Inferior parietal cortex (tissue), 1 donor: ENCODE results near the gene FAM53A.
"Not testable (repeated sequence)": the region's sequence is repeated elsewhere in the genome, so short reads cannot be mapped to it uniquely, and the experiment has no call there.

Experiments used
- DNase-seq: peaks from one replicate; pipeline ENCODE4 v3.0.0-alpha.2; 2016; ENCODE audit errors: extremely low spot score

The FAM53A gene

DNA sequence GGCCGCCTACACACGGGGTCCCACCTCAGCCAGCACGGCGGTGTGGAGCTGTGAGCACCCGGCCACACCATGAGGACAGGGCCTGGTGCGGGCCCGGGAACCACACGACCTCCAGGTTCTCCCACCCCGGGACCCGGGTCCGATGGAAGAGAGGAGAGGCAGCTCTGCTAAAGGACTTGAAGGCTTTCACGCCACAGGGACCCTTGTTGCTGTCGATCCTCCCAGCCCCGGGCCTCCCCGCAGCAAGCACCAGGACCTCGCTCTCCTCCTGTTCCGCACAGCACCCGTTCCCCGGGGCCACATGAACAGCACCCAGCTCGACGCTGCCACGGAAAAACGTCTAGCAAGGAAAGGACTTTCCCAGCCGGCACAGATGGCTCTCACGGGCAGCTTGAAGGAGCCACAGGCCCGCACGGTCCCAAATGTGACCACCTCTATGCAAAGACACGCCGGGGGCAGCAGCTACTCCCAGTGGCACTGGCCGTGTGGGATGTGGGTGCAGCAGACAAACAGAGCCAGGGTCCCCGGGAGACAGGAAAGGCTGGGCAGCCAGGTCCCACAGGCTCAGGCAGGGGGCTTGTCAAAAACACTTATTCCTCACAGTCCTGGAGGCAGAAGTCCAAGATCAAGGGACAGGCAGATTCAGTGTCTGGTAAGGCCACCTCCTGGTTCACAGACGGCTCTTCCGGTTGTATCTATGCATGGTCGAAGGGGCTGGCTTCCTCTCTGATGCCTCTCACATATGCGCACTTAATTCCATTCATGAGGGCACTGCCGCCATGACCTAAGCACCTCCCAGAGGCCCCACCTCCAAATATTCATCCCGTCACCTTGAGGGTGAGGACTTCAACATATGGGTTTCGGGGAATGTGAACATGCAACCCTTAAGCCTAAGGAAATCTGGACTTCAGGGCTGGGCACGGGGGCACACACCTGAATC is 24.7 kb downstream of the FAM53A start:
- no peak for DNase-seq

DNA sequence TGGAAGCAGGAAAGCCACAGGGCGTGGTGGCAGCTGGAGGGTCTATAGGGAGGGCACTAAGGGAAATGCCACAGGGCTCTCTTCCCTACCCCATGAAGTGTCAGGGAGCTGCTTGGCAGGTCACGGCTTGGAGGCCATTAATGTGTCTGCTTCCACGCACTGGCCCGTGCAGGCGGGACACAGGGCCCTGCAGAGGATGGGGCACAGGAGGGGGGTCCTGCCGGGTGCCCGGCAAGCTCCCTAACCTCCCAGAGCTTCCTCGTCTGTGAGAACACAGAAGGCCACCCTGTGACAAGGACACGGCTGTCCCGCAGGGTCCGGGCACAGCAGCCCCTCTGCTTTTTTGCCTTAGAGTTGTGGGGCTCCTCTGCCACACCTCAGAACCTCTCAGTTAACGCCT is 25.5 kb downstream of the FAM53A start:
- no peak for DNase-seq

DNA sequence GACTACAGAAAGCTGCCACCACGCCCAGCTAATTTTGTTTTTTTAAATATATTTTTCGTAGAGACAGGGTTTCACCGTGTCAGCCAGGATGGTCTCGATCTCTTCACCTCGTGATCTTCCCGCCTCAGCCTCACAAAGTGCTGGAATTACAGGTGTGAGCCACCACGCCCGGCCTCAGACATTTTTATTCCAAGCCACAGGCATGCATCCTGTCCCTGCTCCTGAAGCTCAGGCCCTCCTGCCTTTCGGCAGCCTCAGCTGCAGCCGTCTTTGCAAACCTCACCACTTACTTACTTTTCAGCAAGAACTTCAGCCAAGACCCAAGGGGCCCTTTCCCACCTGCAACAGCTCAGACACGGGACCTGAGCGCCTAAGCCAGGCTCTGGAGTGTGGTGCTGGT is 26.0 kb downstream of the FAM53A start:
- DNase-seq = no peak

DNA sequence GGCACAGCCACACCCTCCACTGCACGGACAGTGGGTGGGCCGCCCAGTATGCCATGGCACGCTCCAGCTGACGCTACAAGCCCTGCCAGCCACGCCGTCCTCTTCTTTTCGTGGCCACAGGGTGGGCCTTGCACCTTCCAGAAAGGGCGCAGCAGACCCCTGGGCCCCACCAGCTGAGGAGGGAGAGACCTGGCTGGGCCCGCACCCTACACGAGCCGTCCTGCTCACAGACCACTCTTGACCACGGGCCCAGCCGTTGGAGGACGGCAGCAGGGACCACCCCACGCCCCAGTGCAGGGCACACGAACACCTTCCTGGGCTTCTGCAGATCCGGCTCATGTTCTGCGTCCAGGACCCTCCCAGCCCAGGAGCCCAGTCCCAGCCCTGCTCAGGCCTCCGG is 27.1 kb downstream of the FAM53A start:
- DNase-seq = no peak

DNA sequence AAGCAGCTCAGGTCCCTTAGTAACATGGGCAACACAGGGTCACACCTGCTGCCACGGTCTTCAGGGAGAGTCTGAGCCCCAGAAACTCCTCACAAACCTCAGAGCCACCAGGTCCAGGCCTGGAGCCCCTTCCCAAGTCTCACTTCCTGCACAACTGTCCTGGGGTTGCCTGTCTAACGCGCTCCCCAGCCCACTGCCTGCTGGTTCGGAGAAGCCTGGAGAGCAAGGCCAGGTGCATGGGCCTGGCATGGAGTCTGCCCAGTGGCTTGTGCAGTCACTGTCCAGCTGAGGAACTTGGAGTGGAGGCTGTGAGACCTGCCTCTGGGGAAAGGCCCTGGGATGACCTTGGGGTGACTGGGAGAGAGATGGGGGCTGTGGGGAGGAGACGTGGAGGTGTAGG is 28.0 kb downstream of the FAM53A start:
- DNase-seq = no peak

DNA sequence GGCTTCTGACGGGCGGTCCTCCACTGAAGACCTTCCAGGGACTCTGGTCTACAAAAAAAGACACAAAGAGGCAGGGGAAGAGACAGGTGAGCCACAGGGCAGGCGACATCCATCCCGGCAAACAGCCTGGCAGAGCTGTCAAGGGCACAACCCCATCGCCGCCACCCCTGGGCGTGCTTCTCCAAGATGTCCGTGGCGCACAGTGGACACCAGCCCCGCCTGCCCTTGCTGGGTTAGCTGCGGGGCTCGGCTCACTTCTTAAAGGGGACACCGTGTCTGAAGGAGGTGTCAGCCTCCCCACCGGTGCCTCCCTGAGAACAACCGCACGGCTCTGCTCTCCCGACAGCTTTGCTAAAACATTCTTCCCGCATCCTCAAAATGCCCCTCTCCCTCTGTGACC is 28.4 kb downstream of the FAM53A start:
- no peak for DNase-seq

DNA sequence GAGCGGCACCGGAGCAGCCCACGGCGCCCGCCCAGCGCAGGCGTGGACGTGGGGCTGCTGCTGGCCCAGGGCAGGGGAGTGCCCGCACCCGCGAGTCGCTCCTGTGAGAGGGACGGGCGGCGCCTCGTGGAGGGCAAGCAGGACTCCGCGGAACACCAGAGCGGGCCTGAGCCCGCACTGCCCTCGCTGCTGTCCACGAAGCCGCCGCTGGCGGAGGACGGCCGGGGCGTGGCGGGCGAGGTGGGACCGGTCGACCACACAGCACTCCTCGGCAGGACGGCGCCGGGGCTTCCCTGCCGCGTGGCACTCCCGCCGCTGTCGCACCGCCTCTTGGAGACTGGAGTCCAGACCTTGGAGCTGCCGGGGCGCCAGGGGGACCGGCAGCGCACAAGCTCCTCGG is 29.0 kb downstream of the FAM53A start:
- DNase-seq = no peak

DNA sequence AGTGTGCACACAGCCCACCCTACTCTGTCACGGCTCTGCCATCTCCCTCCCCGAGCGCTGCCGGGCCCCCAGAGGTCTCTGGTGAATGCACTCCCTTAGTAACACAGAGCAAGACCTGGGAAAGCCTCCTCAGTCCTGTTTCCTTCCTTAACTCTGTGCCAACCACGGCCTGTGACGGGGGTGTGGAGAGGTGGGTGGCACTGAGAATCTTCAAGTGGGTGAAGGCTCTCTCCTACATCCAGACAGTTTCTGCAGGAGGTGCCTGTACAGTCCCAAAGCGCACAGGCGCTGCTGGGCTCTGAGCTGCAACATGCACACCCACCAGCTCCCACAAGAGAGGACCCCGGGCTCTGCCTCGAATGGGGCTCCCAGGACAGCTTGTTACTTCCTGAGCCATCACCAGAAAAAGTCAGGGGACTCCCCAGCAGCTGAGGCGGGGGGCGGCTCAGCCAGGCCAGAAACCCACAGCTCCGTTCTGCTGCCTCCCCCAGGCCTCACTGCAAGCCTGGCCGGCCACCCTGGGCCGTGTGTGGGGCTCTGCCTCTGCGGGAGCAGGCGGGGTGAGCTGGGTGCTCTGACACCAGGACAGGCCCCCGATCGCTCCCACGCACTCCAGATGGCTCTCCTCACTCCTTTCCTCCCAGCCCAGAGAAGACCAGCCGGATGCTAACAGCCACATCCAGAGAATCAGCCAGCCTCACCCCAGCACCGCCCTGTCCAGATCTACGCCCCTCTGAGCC is 29.7 kb downstream of the FAM53A start:
- no peak for DNase-seq

DNA sequence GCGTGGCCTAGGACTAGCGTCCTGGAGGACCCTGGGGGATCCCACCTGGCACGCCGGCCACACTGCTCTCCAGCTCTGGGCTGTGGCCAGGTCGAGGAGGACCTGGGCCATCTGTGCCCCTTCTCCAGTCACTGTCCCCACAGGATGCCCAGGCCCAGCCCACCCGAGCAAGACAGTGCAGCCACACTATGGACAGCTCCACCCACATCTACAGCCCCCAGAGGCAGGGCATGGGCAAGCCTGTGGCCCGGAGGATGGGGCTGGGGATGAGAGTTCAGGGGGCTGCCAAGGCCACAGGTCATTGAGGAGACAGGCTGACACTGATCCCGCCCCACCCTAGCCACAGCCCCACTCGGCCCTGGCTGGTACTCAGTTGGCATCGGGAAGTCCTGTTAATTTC is 30.3 kb downstream of the FAM53A start:
- DNase-seq = no peak

DNA sequence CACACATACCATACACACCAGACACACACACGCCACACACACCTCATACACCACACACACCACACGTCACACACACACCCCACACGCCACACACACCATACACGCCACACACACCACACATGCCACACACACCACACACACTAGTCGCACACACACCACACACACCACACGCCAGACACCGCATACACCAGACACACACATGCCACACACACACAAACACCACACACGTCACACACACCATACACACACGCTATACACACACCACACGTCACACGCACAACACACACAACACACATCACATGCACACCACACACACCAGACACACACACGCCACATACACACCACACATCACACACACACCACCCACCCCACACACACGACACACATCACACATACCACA is 32.0 kb downstream of the FAM53A start:
- no peak for DNase-seq

DNA sequence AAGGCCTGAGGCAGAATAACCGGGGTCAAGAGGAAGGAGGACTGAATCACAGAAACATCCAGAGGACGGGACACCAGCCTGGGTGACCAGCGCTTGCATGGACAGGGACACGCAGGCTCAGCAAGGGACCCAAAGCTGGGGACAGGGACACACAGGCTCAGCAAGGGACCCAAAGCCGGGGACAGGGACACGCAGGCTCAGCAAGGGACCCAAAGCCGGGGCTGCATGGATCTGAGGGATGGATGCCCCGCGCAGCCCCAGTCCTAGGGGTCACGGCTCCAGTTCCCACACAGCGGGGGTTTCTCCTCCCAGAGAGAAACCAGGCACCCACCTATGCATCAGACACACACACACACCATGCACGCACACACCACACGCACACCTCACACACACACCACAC is 32.5 kb downstream of the FAM53A start:
- no peak for DNase-seq

DNA sequence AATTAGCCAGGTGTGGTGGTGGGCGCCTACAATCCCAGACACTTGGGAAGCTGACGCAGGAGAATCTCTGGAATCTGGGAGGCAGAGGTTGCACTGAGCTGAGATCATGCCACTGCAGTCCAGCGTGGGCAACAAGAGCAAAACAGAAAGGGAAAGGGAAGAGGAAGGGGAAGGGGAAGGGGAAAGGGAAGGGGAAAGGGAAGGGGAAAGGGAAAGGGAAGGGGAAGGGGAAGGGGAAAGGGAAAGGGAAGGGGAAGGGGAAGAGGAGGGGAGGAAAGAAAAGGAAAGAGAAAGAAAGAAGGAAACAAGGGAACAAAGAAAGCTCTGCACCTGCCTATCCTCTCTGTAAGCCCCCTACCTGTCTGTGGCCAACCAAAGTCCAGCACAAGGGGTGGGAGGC is 35.2 kb downstream of the FAM53A start:
- no peak for DNase-seq

DNA sequence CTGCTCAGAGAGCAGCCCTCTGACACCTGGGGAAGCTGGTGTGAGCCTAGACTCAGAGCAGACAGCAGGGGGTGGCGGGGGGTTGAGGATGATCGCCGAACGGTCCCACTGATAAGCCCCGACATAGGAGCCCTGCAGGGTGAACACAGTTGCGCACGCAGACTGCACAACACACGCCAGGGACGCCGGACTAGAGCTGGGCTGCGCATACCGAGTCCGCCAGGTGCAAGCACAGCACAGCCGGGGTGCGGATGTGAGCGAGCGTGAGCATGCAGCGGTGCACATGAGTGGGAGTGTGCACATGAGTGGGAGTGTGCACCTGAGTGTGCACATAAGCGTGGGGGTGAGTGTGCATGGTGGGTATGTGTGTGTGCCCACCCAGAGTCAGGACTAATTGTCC is 36.7 kb downstream of the FAM53A start:
- DNase-seq = no peak

DNA sequence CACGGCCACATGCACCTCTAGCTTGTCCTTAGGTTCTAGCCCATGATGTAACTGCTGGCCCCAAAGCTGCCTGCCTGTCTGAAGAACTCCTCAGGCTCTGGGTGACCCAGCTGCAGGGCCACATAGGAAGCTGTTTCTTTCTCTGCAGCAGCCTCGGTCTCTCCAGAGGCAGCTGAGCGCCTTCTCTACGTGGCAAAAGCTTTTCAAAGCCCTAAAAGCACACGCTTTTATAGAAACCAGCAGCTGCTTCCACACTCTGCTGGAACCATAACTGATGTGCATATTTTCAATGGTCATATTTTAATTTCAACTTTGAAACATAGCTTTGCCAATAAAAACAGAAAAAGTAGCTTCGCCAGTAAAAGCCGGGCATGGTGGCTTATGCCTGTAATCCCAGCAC is 37.4 kb downstream of the FAM53A start:
- DNase-seq = no peak

DNA sequence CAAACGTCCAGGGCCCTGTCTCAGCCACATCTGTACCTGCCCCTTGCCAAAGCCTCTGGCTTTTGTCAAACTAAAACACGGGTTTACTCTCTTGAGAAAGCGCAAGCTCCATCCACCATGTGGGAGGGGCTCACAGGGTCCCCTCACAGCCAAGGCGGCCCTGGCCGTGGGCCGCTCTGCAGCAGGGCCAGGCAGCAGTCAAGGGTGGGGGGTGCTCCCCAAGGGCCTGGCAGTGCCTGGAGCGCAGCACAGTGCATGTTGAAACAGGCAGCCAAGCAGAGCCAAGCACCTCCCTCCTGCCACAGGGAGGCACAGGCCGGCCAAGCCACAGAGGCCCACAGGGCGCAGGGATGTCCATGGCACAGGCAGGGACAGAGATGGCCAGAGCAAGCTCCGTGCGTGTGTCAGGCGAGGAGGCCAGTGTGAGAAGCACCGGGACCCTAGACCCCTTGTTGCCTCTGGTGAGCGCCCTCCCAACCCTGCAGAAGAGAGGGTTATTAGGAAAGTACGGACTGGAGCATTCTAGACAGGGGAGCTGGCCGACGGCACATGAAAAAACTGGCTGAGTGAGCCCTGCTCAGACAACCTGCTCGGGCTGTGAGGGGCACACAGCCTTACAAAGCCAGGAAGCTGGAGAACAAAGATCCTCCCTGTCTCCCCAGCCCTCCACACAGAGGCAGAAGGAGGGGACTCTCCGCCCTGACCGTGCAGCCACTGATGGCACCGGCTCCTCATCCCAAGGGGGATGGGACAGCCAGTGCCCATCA is 39.0 kb downstream of the FAM53A start:
- peak; percentile 64 for DNase-seq

DNA sequence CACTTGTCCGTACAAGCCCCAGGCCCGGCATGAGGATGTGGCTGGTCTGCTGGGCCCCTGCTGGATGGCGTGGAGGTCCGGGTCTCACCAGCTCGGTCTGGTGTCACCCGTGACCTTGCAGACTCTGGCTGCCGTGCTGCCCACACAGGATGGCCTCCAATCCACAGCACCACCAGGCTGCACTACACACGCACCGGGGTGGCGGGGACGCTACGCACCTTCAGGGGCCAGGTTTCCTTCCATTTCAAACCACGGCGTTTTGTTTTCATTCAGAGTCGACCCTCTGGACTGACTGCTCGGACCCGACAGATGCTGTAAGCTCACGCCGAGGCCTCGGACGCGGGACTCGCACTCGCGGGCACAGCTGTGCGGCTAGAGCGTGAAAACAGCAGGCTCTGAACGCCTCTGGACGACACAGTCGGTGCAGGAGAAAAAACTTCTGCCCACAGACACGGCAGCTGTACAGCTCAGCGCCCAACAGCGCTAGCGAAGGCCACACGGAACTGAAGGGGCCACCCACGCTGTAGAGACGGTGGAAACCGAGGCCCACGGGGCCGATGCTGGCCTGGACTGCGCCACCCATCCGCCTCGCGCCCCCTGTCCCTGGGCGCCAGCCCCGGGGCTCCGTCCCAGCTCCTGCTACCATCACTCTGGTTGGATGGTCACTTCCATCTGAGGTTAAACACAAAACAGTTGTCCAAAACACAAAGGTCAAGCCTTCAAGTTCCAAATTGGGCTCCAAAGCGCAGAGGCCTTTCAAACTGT is 40.0 kb downstream of the FAM53A start:
- DNase-seq = no peak

DNA sequence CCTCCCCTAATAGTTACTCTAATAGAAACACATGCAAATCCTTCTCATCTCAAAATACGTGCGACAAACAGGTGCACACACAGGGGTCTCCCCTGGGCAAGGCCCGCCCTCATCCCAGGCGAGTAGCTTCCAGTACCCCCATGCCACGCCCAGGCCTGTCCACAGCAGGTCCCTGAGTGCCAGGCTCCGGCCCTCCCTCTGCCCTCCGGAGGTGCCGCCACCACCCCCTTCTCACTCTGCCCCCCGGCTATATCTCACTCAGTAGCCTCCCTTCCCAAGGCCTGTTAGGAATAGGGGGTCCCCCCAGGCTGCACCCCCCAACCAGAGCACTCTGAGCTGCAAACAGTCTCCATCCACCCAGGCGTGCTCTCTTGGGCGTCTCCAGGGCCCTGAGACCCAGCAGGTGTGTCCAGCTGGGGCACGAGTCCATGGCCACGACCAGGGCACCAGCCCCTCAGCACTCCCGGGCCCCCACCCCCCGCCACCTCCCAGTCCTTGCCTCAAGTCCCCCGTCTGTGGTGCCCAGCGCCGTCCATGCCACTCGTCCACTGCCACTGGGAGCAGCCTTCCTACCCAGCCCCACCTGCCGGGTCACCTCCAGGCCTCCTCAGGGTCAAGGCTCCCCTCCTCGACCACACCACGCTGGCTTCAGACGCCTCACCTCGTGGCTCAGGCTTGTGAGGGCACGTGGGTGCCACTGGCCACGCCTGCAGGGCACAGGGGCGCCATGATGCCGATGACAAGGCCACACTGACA is 41.7 kb downstream of the FAM53A start:
- DNase-seq = no peak

DNA sequence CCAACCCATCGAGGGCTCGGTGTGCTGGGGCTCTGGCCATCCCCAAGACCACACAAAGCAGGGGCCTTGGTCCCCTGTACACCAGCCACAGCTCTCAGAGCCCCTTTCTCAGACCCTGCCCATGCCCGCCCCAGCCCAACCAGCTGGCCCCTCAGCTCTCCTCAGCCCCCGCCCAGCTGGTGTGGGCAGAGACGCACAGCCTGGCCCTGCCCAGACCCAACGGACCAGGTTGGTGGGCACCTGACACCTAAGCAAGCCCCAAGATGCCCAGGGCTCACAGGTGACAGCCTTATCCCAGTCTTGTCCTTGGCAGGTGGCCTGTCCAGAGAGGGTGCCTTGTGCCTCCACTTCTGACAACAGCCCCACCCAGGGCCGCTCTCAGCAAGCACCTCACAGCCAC is 42.4 kb downstream of the FAM53A start:
- no peak for DNase-seq

DNA sequence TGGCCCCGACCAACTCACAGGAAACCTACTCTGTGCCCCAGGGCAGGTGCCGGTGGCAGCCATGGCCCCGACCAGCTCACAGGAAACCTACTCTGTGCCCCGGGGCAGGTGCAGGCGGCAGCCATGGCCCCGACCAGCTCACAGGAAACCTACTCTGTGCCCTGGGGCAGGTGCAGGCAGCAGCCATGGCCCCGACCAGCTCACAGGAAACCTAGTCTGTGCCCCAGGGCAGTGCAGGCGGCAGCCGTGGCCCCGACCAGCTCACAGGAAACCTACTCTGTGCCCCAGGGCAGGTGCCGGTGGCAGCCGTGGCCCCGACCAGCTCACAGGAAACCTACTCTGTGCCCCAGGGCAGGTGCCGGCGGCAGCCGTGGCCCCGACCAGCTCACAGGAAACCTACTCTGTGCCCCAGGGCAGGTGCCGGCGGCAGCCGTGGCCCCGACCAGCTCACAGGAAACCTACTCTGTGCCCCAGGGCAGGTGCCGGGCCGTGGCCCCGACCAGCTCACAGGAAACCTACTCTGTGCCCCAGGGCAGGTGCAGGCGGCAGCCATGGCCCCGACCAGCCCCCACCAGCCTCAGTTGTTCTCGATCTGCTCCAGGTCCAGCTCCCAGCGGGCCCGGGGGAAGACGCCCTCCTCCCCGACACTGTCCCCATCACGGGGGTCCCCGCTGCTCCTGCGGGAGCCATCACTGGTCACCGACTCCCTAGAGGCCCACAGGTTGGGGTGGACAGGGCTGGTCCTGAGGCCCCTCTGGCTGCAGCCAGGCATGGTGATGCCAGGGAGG is 43.2 kb downstream of the FAM53A start:
- DNase-seq = not testable (repeated sequence)

DNA sequence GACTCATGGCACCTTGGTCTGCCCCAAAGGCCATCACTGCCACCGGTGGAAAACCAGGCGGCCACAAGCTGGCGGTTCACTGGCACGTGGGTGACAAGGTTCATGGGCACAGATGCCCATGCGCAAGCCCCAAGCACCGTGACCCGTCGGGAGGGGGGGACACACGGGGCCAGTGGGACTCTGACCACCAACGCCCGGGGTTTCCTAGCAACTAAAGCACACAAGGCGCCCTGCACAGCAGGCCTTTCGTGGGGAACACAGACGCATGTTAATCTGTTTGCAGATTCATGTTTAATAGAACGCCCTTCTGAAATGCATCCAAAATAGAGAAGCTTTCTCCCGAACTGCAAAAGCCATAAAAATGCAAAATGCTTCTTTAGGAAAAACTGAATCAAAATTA is 43.9 kb downstream of the FAM53A start:
- DNase-seq = no peak
